Calu3 (cell line): ENCODE data around the gene TACC3. TPM values are rescaled to one million over a fixed set of nuclear protein-coding genes. Genes with fewer than 3 reads are reported as not detected.

ENCODE experiments used
- BruUV-seq: library from RNA; stranded (reverse); fragments of 400-500 nt; replicated peaks from 2 replicates; lab custom pipeline; 2021; lab: Mats Ljungman, UMichigan
- CTCF ChIA-PET: fragments of 300-600 bp; sonication (Branson Sonifier 250); formaldehyde crosslinking; loops from one replicate; lab custom pipeline; 2022; ENCODE audit warnings: antibody characterized with exemption; lab: Charles Lee
- DNase-seq: peaks from one replicate; pipeline ENCODE4 v3.0.0; 2022
- H3K27ac Mint-ChIP-seq: one replicate; pipeline ENCODE4 v1.8.0; 2022; ENCODE audit warnings: mixed read lengths; ENCODE audit not compliant: unreplicated experiment
- H3K27me3 Mint-ChIP-seq: one replicate; pipeline ENCODE4 v1.8.0; 2022; ENCODE audit warnings: mixed read lengths; ENCODE audit not compliant: unreplicated experiment
- H3K36me3 Mint-ChIP-seq: one replicate; pipeline ENCODE4 v1.8.0; 2022; ENCODE audit warnings: mild to moderate bottlenecking, moderate library complexity, mixed read lengths; ENCODE audit not compliant: insufficient read depth, unreplicated experiment
- H3K4me1 Mint-ChIP-seq: one replicate; pipeline ENCODE4 v1.8.0; 2022; ENCODE audit warnings: mild to moderate bottlenecking, low read depth, mixed read lengths; ENCODE audit not compliant: unreplicated experiment
- H3K4me3 Mint-ChIP-seq: one replicate; pipeline ENCODE4 v1.8.0; 2022; ENCODE audit warnings: mild to moderate bottlenecking, low read depth, moderate library complexity, mixed read lengths; ENCODE audit not compliant: unreplicated experiment
- H3K9me3 Mint-ChIP-seq: one replicate; pipeline ENCODE4 v1.8.0; 2022; ENCODE audit warnings: low read depth, mixed read lengths; ENCODE audit not compliant: unreplicated experiment
- intact Hi-C: fragments of 100-400 bp; cut with micrococcal nuclease; formaldehyde crosslinking; loops from one replicate; pipeline ENCODE4 v1.10.0; 2022; ENCODE audit not compliant: unreplicated experiment
- total RNA-seq: library from RNA; stranded (reverse); gene quantifications from 2 replicates; pipeline ENCODE4 v1.2.3, GENCODE V29; 2022
- TF ChIP-seq, protein P1 (sequence below): fragments of 200-600 bp; IDR thresholded peaks from one replicate; pipeline ENCODE4 v1.8.0; 2022; ENCODE audit warnings: antibody characterized with exemption; ENCODE audit not compliant: unreplicated experiment

Gene TACC3
- total RNA-seq, 1 experiment from 2014 or later = 95.9 TPM

DNA sequence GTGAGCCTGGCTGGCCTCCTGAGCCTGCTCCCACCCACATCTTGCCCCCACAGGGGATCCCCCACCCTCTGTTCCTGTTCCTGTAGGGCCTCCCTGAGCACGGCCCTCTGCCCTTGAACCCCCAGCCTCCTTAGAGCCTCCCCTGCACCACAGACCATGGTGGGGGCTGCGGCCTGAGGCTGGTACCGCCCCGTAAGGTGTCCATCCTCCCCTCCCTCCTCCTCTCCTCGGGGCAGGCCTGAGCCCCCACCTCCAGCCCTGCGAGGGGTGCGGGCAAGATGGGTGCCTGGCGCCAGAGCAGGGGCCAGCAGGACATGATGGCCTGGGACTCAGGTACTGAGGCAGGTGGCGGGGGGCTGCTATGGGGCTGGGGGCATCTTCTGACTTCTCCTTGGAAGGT lies 43.3 kb downstream of the TACC3 start:
- TF ChIP-seq, protein P1, sequence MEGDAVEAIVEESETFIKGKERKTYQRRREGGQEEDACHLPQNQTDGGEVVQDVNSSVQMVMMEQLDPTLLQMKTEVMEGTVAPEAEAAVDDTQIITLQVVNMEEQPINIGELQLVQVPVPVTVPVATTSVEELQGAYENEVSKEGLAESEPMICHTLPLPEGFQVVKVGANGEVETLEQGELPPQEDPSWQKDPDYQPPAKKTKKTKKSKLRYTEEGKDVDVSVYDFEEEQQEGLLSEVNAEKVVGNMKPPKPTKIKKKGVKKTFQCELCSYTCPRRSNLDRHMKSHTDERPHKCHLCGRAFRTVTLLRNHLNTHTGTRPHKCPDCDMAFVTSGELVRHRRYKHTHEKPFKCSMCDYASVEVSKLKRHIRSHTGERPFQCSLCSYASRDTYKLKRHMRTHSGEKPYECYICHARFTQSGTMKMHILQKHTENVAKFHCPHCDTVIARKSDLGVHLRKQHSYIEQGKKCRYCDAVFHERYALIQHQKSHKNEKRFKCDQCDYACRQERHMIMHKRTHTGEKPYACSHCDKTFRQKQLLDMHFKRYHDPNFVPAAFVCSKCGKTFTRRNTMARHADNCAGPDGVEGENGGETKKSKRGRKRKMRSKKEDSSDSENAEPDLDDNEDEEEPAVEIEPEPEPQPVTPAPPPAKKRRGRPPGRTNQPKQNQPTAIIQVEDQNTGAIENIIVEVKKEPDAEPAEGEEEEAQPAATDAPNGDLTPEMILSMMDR = no peak
- H3K9me3 Mint-ChIP-seq = no peaks in the 10 kb centered on the region
- BruUV-seq = no TSS peak
- peaks cover 14% of the 10 kb centered on the region for H3K4me1 Mint-ChIP-seq
- H3K36me3 Mint-ChIP-seq = peaks cover 10% of the 10 kb centered on the region
- no peak overlapping the region for H3K27ac Mint-ChIP-seq
- no peak for DNase-seq
- H3K27me3 Mint-ChIP-seq = peaks cover 8% of the 10 kb centered on the region
- CTCF ChIA-PET = no interaction called here
- intact Hi-C loops = no loop called here
- no peak overlapping the region for H3K4me3 Mint-ChIP-seq

DNA sequence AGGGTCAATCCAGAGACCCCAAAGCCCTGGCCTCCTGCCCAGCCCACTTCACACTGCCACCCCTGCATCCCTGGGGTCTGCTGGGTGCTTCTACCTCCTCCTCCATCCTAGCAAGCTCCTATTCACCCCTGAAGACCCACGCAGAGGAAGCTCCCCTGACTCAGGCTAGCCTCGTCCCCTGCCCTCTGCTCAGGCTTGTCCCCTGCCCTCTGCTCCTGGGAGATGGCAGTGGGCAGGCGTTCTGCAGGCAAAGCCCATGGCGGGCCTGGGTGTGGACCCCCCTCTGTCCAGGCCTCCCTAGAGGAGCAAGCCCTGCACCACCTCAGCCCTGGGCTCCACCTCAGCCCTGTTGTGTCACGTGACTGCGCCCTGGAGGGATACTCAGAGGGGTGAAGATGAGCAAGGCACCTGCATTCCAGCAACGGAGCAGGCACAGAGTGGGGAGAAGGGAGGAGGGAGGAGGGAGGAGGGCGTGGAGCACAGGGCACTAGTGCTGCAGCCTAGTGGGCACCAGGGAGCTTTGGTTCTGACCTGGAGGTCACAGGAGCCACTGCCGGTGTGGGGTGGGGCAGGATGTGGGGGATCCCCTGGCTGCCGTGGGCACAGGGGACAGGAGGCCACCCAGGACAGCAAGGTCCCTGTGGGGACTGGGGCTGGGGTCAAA lies 44.2 kb downstream of the TACC3 start:
- no peak overlapping the region for H3K4me3 Mint-ChIP-seq
- H3K27me3 Mint-ChIP-seq = peaks cover 8% of the 10 kb centered on the region
- no peaks in the 10 kb centered on the region for H3K9me3 Mint-ChIP-seq
- peaks cover 10% of the 10 kb centered on the region for H3K36me3 Mint-ChIP-seq
- TF ChIP-seq, protein P1 = no peak
- intact Hi-C loops = no loop called here
- no TSS peak for BruUV-seq
- no peak overlapping the region for H3K27ac Mint-ChIP-seq
- H3K4me1 Mint-ChIP-seq = peaks cover 14% of the 10 kb centered on the region
- no peak for DNase-seq
- CTCF ChIA-PET = no interaction called here

DNA sequence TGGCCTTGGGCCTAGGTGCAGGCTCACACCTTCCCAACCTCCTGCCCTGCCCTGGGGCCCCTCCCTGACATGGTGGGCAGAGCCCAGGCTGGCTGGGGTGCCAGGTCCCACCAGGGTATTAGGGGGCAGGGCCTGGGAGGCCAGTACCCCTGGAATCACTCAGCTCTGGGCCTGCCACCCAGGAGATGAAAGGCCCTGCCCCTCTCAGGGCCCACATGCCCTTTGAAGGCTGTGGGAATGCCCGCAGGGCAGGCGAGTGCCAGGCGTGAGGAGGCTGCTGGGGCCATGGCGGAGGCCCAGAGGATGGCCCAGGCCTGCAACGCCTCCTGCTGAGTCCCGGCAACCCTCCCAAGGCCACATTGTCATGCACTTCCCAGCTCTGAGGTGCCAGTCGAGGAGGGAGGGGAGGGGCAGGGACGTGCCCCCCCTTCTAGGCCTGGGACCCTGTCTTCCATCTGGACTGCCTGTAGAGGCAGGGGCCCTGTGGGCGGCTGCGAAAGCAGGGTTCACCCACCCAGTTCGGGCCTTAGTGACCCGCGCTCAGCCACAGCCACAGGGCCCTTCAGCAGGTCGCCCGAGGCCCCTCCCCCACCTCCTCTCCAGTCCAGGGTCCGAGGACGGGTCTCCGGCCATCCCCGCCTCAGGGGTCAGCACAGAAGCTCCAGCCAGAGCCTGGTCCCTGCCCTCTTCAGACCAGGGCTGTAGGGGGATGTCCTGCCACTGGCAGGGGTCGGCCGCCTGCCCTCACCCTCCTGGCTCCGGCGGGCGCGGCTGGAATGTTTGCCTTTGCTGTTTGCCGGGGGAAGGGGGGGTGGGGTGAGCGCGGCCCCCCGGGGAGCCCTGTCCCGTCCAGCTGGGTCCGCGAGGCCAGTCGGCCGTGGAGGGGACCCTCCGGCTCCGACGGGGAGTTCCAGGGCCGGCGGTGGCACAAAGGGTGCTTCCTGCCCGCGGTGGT lies 45.1 kb downstream of the TACC3 start:
- Mint-ChIP-seq H3K36me3 (peaks cover 10% of the 10 kb centered on the region), H3K9me3 (no peaks in the 10 kb centered on the region), H3K27ac (no peak overlapping the region), H3K4me3 (no peak overlapping the region), H3K27me3 (peaks cover 8% of the 10 kb centered on the region), H3K4me1 (peaks cover 14% of the 10 kb centered on the region)
- CTCF ChIA-PET = no interaction called here
- TF ChIP-seq, protein P1 = no peak
- intact Hi-C loops = no loop called here
- no TSS peak for BruUV-seq
- no peak for DNase-seq

DNA sequence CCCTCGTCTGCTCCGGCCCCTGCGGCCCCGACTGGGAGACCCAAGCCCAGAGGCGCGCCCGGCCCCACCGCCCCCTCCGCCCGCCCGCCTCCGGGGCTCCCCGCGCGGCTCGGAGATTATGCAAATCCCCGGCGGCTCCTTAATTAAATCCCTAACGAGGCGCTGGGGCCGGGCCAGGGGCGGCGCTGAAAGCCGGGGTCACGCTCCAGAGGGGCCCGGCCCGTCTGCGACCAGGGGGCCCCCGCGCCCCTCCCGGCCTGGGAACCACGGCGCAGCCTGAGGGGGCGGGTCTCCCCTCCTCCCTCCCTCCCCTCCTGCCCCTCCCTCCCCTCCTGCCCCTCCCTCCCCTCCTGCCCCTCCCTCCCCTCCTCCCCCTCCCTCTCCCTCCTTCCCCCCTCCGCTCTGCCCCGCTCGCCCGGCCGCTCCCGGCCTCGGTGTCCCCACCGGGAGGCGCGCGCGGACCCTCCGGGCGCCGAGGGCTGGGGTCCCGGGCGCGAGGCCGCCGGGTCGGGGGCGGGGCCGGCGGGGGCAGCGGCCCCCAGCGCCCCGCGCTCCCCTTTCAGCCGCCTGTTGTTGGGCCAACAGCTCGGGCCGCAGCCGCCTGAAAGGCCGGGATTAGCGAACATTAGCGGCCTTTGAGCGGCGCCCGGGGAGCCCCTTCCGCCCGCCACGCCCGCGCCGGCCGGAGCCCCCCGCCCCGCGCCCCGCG lies 45.9 kb downstream of the TACC3 start:
- Mint-ChIP-seq H3K4me1 (peaks cover 14% of the 10 kb centered on the region), H3K27ac (no peak overlapping the region), H3K4me3 (peak overlapping the region; percentile 62), H3K36me3 (peaks cover 10% of the 10 kb centered on the region), H3K27me3 (peaks cover 4% of the 10 kb centered on the region), H3K9me3 (no peaks in the 10 kb centered on the region)
- peak; percentile 41 for DNase-seq
- intact Hi-C loops = no loop called here
- CTCF ChIA-PET = interaction anchor here (0.7 to 1.4 kb wide), 5 partner anchors 10 to 46 kb away, joined by 3 to 20 read pairs (median 6); partner anchors contain the start of genes TACC3 and TMEM129
- BruUV-seq = no TSS peak
- TF ChIP-seq, protein P1 = no peak
